HG02973 (cell line): Measurements from ENCODE around the gene RASL12.
"Not testable (repeated sequence)": the region's sequence is repeated elsewhere in the genome, so short reads cannot be mapped to it uniquely, and the experiment has no call there.

Experiments
- ATAC-seq: cut with Tn5 transposase; IDR thresholded peaks from one replicate; pipeline ENCODE4 v1.9.1; 2021; ENCODE audit warnings: moderate library complexity; ENCODE audit not compliant: unreplicated experiment

Gene RASL12

DNA sequence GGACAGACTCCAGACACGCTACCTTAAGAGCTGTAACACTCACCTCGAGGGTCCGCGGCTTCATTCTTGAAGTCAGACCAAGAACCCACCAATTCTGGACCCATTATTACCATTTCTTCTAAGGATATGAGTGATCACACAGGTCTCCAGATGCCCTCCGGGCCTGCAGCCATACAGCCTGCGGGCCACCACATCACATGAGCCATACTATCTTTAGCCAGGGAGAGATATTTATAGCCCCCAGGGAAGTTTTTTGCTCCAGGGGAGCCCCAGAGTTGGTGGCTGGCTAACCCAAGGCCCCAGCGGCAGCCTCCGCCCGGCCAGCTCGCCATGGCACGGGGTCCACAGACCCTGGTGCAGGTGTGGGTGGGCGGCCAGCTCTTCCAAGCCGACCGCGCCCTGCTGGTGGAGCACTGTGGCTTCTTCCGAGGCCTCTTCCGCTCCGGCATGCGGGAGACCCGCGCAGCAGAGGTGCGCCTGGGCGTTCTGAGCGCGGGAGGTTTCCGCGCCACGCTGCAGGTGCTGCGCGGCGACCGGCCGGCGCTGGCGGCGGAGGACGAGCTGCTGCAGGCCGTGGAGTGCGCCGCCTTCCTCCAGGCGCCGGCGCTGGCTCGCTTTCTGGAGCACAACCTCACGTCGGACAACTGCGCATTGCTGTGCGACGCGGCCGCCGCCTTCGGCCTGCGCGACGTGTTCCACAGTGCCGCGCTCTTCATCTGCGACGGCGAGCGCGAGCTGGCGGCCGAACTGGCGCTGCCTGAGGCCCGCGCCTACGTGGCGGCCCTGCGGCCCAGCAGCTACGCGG lies 8.9 kb upstream of the RASL12 start, which contains the start of gene KBTBD13:
KBTBD13 (plus strand) TSS at position 261 of the 805 bp plus-strand sequence; CDS start at position 331, 70 bp downstream.
- no peak for ATAC-seq

GRCh38 chr15:65075607-65076395 lies 8.0 kb upstream of the RASL12 start:
- not testable (repeated sequence) for ATAC-seq

GRCh38 chr15:65074946-65075345 lies 7.2 kb upstream of the RASL12 start:
- ATAC-seq: not testable (repeated sequence)

DNA sequence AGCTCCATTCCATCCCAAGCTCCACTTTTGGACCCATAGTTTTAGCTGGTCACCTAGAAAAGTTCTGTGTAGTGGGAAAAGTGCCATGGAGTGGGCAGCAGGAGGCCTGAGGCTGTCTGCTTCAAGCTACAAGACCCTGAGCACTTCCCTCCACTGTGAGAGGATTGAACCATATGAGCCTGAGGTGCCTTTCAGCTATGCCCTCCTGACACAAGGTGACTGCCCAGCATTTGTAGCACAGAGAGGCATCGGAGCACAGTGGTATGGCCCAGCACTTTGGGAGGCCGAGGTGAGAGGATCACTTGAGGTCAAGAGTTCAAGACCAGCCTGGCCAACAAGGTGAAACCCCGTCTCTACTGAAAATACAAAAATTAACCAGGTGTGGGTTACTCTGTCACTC lies 4.8 kb upstream of the RASL12 start:
- no peak for ATAC-seq

GRCh38 chr15:65072027-65072426 lies 4.2 kb upstream of the RASL12 start:
- no peak for ATAC-seq

- no peak for ATAC-seq
These were observed 3.6 kb upstream of the RASL12 start for GRCh38 chr15:65071381-65071811.

- no peak for ATAC-seq
These were observed 2.2 kb upstream of the RASL12 start for GRCh38 chr15:65069779-65070546.

DNA sequence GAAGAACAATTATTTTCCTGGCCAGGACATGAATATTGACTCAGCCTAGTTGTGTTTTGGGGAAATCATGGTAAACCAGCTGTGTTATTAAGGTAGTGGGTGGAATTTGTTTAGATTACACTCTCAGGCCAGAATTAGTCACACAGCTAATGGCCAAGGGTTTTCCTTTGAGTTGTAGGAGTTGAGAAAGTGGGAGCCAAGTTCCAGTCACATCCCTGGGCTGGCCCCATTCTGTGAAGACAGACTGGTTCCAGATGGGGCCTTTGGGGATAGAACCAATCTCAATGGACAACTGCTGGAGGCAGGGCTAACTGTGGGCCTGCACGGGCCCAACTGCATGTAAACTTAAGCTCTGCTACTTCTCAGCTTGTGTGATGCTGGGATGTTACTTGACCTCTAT lies 1.4 kb upstream of the RASL12 start:
- ATAC-seq: no peak

DNA sequence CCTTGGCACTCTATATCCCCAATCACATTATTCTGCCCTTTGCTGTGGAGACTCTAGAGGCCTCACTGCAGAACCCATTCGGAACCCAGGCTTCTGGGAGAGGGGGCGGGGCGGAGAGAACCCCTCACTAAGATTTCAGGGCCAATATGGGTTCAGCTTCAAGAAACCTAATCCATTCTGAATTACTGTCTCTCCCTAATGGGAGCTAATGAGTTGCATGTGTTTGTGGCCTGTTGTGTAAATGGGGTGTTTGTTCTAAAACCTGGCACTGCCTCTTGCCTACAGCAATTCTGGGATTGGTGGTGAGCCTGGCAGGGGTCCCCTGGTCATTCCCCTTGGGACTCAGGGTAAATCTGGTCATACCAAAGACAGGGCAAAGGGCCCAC lies 605 bp upstream of the RASL12 start:
- ATAC-seq: no peak

GRCh38 chr15:65067317-65067644 lies 510 bp downstream of the RASL12 start:
- ATAC-seq: no peak

GRCh38 chr15:65066635-65067316 lies 1.0 kb downstream of the RASL12 start:
- no peak for ATAC-seq

DNA sequence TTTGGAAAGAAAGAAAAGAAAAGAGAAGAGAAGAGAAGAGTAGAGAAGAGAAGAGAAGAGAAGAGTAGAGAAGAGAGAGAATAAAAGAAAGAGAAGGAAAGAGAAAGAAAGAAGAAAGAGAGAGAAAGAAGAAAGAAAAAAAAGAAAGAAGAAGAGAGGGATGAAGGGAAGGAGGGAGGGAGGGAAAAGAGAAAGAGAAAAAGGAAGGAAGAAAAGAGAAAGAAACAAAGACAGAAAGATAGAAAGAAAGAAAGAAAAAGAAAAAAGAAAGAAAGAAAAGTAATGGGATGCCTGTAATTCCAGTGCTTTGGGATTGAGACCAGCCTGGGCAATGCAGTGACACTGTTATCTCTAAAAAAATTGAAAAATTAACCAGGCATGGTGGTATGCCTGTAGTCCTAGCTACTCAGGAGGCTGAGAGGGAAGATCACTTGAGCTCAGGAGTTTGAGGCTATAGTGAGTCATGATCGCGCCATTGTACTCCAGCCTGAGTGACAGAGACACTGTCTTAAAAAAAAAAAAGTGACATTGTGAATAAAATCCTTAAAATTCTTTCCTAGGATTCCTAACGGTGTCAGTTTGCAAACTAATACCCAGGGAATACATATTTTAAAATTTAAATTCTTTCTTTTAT lies 1.7 kb downstream of the RASL12 start:
- ATAC-seq: no peak

GRCh38 chr15:65062726-65063125 lies 5.1 kb downstream of the RASL12 start:
- no peak for ATAC-seq

- ATAC-seq: no peak
These were observed 5.7 kb downstream of the RASL12 start for GRCh38 chr15:65062061-65062460.

GRCh38 chr15:65060641-65061397 lies 7.0 kb downstream of the RASL12 start:
- ATAC-seq: no peak

DNA sequence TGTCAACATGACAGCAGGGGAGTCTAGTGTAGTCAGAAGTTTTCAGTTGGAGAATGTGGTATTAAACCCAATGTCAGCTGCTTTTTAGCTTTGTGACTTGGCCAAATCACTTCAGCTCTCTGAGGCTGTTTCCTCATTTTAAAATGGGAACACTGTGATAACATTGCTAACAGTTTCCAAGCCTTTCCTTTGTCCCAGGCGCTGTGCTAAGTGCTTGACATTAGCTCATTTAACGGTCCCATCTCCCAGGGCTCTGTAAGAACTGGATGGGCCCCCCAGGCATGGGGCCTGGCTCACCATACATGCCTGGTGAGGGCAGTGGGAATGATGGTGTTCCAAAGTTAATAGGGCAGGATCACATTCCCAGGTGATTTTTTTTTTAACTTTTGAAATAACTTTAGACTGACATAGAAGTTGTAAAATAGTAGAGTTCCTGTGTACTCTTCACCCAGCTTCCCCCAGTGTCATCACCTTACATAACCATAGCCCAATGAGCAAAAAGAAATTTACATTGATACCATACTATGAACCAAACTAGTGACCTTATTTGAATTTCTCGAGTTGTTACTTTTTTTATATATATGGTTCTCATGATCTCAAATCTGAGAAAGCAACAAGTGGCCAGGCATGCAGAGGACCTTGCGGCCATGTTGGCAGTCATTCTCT lies 7.7 kb downstream of the RASL12 start:
- ATAC-seq: no peak

- no peak for ATAC-seq
These were observed 8.4 kb downstream of the RASL12 start for GRCh38 chr15:65059369-65059750.

DNA sequence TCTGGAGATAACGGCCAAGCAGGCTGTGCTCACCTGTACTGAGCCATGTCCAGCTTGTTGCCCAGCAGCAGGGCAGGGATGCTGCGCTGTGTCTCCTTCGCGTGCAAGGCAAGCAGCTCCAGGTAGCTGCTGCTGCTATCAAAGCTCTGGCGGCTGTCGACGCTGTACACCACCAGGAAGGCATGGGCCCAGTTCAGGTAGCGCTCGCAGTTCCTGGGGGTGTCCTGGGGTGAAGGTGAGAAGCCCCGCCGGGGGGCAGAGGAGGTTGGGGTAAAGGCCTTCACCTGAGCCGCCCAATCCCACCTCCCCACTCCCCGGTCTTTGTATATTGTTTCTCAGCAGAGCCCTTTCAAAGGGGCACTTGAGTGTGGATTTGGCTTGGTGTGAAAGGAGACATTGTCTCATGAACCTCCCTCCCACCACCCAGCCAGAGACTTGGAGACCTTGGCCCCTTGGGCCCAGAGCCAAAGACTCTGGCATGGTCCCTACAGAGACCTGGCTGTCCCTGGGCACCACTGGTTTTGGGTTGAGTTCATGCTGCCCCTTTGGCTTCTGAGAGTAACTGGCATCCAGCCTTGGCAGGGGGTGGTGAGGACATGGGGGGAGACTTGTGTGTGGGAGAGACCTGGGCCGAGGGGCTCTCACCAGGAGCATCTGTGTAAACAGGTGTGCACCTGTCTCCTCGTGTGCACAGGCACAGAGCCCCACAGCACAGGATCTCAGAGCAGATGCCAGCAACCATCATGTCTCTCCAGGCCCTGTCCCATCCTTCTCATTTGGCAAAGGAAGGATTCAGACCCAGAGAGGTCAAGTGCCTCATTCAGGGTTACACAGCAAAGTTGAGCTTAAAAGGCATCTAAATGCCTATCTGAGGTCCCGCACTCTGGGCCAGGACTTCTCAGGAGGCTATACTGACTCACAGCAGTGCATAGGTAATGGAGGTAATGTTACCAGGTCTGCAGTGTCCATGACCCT lies 9.1 kb downstream of the RASL12 start:
- ATAC-seq: no peak
